Raji (cell line): Measurements from ENCODE around the gene SEC14L6.

Source experiments
- POLR2A ChIP-seq: IDR thresholded peaks from 2 replicates; pipeline ENCODE4 v1.6.1; 2011; ENCODE audit warnings: low read depth, low read length, control low read depth; ENCODE audit not compliant: insufficient read depth

Gene SEC14L6

DNA sequence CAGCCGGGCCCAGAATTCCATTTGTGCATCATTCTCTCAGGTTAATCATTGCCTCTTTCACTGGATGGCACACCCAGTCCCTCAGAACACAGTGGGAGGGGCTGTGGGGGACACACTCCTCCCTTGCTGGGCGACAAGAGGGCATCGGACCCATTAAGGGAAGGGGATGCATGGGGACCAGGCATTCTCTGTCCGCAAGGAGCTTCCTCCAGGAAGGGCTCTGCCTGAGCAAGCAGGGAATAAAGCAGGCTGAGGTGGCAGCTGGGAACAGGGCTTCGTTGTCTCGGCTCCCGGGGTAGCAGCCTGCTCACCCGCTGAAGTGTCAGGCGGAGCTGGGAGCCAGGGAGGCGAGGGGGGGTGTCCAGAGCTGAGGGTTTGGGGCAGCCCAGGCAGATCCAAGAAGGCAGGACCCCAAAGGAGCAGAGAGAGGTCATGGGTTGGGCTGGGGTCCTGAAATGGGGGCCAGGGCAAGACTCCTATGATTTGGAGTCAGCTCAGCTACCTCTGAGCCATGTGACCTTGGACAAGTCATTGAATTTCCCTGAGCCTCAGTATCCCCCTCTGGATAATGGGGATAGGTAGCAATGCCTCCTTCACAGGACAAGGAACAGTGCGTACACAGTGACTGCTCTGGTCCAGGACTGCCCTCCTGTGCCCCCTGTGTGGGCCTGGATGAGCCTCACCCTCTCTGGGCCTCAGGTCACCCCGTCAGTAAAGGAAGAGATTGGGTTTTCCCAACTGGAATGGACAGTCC lies 26.5 kb upstream of the SEC14L6 start:
- no peak for TF ChIP-seq POLR2A

DNA sequence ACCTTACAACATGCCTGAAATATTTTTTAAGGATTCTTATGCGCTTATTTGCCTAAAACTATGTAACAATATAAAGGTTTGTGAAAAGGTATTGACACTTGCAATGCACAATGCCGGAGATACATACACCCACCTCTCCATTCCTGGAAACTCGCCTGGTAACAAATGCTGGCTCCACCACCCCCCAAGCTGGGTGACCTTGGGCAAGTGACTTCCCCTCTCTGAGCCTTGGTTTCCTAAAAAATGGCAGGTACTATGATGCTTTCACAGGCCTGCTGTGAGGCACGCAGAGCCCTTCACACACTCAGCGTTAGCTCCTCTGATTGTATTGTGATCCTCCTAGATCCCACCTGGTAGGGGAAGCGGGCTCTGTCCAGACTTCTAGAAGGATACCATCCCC lies 25.7 kb upstream of the SEC14L6 start:
- no peak for TF ChIP-seq POLR2A

DNA sequence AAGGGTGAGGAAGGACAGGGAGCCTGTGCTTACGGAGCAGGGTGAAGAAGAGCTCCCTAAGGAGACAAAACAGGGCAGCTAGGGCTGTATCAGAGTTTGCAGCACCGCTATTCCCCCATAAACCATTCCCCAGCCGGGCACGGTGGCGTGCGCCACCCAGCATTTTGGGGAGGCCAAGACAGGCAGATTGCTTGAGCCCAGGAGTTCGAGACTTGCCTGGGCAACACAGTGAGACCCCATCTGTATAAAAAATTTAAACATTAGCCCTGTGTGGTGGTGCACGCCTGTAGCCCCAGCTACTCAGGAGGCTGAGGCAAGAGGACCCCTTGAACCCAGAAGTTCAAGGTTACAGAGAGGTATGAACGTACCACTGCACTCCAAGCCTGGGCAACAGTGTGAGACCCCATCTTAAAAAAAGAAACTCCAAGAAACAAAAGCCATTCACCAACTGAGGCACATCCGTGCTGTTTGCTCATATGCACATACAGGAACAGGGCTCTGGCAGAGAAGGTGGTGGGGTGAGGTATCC lies 23.2 kb upstream of the SEC14L6 start:
- no peak for TF ChIP-seq POLR2A

DNA sequence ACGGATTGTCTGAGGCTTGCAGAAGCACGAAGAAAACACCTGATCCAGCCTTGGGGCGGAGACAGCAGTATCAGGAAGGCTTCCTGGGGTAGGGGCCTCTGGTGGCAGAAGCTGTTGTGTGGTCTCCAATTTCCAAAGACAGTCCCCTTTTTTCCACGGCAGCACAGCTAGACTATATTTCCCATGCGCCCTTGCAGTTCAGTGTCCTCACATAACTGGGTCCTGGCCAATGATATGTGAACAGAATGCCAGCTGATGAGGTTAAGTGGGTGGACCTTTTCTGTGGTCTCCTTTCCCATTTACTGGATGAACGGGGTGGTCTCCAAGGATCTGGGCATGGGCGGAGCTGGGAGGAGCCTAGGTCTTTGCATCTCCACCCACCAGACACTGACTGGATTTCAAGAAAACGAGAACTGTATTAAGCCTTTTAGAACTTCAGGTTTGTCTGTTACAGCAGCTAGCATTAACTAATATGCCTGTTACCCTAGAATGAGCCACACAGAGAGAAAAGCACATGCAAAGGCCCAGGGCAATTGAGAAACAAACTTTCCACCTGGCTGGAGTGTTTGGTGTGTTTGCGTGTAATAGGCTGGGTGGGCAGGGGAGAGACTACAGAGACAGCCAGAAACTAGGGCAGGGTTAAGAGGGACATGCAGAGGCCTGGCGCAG lies 21.7 kb upstream of the SEC14L6 start:
- TF ChIP-seq POLR2A = no peak

DNA sequence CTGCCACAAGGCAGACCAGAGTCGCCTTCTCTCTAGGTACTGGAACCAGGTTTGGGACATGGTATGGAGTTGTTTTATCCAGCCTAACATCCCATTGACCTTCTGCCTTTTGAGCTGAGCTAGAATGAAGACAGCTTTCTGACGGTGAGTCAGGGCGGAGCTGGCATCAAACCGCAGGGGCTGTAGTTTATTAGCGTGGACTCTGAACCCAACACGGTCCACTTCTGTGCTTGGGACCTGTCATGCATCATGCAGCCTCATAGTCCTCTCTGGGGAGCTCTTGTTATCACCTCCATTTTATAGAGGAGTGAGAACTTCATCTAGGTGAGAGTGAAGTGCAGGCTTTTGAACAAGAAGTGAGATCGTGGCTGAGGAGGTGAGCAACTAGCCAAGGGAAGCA lies 19.6 kb upstream of the SEC14L6 start:
- TF ChIP-seq POLR2A = no peak

DNA sequence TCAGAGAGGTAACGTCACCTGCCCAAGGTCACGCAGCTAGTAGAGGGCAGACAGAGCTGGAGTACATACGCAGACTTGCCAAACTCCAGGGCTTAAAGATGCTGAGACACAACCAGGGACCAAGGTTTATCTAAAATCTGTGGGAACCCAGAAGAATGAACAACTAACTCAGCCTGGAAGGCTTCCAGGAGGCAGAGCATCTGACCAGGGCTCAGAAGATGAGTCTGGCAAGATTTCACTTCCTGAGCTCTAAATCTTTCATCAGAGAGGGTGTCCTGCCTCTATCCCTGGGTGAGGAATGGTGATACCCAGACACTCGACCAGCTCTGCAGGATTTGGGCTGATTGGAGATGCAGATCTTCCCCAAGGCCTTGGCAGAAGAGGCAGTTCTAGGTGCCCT lies 18.8 kb upstream of the SEC14L6 start:
- TF ChIP-seq POLR2A = no peak

DNA sequence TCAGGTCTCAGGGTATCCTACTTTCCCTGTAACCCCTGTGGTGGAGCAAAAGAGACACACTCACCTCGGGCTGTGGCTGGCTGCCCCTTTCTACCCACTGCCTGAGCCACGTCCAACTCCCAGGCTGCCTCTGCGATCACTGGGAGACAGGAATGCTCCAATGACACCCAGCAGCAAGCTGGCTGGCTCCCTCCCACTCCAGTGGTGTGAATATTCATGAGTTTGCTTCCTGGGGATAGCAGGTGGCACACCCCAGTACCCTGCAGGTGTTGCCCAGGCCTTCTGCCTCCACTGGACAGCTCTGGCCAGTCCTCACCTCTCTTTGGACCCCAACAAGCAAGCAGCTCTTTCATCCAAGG lies 18.2 kb upstream of the SEC14L6 start:
- no peak for TF ChIP-seq POLR2A

DNA sequence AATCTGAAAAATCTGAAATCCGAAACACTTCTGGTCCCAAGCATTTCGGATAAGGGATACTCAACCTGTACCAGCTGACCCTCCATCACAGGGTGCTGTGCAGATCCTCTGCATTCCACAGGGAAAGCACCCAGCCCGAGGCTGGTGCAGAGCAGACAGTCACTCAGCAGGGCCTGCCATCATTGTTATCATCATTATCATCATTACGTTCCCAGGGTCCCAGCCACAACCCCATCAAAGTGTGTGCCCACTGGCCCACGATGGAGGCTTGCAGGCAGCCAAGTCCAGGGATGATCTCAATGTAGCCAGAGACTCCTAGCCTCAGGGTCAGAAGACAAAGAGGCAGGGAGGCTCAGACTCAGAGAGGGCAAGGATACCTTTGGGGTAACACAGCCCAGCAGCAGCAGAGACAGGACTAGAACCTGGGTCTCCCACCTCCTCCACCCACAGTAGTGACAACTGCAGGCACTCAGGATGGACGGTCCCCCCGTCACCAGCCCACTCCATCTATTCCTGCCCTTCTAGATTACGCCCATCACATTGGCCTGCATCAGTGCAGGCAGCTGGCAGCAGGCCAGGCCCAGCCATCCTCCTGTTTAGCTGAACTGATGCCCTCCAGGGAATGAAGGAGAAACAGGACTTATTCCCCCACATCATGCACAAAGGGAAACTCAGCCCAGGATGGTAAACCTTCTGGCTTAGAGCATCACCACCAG lies 17.7 kb upstream of the SEC14L6 start:
- no peak for TF ChIP-seq POLR2A

DNA sequence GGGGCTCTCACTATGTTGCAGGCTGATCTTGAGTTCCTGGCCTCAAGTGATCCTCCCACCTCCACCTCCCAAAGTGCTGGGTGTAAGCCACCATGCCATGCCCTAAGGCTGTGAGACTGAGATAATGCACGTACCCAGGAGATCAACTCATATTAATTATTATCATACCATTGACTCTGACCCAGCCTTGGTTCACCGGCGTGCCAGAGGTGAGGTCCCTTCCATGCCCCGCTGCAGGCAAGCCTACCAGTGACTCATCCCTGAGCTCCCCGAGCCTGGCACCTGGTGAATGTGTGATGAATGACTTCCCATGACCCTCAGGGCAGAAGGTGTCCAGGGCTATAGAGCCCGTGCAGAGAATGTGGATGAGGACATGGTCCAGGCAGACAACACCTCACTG lies 15.8 kb upstream of the SEC14L6 start:
- no peak for TF ChIP-seq POLR2A

DNA sequence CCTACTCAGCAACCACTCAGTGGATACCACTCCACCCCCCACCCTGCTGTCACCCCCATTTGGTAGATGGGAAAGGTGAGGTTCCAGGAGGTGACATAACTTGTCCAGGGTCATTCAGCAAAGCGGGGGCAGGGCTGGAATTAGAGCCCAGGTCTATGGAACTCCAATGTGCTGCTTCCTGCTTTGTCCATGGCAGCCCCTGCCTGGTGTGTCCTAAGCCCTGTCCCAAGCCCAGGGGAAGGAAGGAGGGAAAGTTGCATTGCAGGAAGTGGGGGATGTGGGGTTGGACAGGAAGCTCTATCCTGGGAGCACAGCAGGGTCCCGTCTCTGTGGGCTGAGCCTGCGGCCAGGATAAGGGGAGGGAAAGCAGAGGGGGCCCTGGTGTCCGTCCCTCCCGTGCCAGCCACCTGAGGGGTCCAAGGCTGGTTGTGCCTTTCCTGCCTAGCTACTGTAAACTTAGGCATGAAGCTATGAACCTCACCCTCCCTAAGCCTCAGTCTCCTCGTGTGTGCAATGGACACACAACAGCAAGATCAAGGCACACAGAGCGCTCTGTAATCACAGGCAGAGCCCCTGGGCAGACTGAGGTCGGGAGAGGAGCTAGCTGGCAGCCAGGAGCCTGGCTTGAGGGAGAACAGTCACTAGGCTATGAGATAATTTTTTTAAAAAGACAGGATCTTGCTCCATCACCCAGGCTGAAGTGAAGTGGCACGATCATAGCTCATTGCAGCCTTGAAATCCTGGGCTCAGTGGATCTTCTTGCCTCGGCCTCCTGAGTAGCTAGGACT lies 15.1 kb upstream of the SEC14L6 start:
- no peak for TF ChIP-seq POLR2A

DNA sequence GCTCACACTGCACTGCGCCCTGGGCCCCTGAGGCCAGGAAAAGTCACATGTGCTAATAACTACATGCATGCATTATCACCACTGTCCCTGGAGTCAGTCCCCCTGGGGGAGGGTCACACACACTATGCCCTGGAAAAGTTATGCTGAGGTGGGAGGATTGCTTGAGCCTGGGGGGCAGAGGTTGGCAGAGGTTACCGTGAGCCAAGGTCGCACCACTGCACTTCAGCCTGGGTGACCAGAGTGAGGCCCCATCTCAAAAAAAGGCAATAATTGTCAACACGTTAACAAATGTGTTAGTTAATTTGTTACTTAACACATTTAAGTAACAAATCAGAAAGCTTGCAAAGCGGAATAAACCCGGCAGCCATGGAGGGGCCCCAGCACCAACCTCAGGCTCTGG lies 13.3 kb upstream of the SEC14L6 start:
- TF ChIP-seq POLR2A = no peak

DNA sequence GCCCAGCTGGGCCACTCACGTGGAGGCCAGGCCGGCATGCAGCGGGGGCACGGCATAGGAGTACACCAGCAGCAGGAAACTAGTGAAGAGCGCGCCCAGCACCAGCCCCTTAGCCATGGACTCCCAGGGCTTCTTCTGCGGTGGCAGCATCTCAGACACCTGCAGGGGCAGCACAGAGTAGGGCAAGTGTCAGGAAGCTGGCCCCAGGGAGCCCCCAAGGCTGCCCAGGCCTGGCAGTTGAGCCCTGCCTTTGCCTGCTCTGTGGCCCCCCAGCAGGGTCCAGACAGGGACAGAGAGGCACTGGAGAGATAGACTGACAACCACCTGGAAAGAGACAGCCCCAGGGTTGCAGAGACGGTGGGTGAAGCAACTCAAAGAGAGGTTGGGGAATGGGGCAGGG lies 10.7 kb upstream of the SEC14L6 start:
- no peak for TF ChIP-seq POLR2A

DNA sequence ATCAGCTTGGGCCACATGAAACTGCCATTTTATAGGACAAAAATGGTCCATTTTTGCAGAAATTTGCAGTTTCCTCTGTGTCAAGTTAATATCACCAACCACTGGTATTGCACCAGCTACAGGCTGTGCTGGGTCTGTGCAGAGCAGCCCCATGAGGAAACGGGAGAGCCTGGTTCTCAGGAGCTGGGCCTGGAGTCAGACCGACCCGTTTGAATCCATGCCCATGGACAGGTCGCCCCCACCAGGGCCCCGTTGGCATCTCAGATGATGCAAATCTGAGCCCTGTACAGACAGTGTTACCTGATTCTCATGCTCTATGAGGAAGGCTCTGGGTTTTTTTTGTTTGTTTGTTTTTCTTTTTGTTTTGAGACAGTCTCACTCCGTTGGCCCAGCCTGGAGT lies 9.8 kb upstream of the SEC14L6 start:
- no peak for TF ChIP-seq POLR2A

DNA sequence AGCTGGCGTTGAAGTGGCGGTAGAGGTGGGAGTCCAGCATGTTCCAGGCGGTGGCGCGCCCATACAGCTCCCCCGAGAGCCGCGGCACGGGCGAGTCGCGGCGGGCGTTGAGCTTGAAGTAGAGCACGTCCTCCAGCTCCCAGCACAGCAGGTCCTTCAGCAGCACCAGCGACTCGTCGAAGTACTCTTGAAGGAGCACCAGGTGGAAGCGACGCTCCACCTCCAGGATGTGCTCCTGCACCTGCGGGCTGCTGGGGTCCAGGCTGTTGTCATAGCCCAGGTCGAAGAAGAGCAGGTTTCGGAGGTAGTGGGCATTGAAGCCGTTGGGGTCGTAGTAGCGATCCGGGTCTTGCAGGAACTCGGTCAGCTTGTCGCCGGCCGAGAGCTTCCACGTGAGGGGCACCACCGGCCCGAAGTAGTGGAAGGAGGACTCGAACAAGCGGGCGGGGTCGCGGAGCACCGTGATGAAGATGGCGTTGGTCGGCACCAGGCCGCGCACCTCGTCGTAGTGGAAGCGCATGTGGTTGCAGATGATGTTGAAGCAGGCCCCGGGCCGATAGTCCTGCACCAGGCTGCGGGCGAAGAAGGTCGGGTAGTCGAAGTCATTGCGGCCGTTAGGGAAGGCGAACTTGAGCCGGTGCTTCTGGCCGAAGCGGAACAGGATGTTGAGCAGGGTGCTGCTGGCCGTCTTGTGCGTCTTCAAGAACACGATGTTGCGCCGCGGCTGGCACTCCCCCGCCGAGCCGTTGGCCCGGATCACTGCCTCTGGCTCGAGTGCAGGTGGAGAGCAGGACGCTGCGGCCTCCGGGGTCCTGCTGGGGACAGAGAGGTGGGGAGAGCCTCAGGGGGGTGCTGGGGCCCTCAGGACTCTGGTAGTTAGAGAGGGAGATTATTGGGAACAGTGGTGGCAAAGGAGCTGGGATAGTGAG lies 9.0 kb upstream of the SEC14L6 start:
- no peak for TF ChIP-seq POLR2A
